Measurements from ENCODE around the gene JAG2. TPM values are rescaled to one million over a fixed set of nuclear protein-coding genes. Genes with fewer than 3 reads are reported as not detected.

The JAG2 gene
- total RNA-seq, 4 donors from 2014 or later: 5.0 to 19.0 (median 13.9) TPM

GRCh38 chr14:105158794-105159193 is 9.8 kb downstream of the JAG2 start:
- intact Hi-C loops (cut with DNase I): no loop called here
- Histone ChIP-seq H3K36me3 (peaks cover 0 to 26% (median 2%) of the 10 kb centered on the region in 4 donors), H3K4me3 (no peak overlapping the region), H3K4me1 (peaks cover 0 to 22% (median 3%) of the 10 kb centered on the region in 4 donors), H3K9me3 (no peaks in the 10 kb centered on the region), H3K27ac (replicated peaks in 1 of 4) (no peak overlapping the region), H3K27me3 (peaks cover 0 to 25% (median 0%) of the 10 kb centered on the region in 4 donors)
- no peak for DNase-seq (ENCODE audit: extremely low spot score)
- WGBS: 76% methylated on average over 9 of the region's 12 CpGs
- TF ChIP-seq EP300 (IDR thresholded peaks at IDR 0.05) (no peak), POLR2AphosphoS5 (IDR thresholded peaks at IDR 0.05) (no peak), CTCF (IDR thresholded peaks at IDR 0.05) (no peak), POLR2A (IDR thresholded peaks at IDR 0.05; ENCODE audit: low read depth) (no peak)

- Histone ChIP-seq H3K36me3 (peaks cover 0 to 26% (median 2%) of the 10 kb centered on the region in 4 donors), H3K4me1 (peaks cover 4 to 24% (median 6%) of the 10 kb centered on the region in 4 donors), H3K9me3 (no peaks in the 10 kb centered on the region), H3K4me3 (no peak overlapping the region), H3K27me3 (peaks cover 0 to 19% (median 0%) of the 10 kb centered on the region in 4 donors), H3K27ac (replicated peaks in 1 of 4) (no peak overlapping the region)
- intact Hi-C loops (cut with DNase I): no loop called here
- DNase-seq (ENCODE audit: extremely low spot score): no peak
- 68% methylated on average over 13 of the region's 15 CpGs for WGBS
- TF ChIP-seq POLR2A (IDR thresholded peaks at IDR 0.05; ENCODE audit: low read depth) (no peak), POLR2AphosphoS5 (IDR thresholded peaks at IDR 0.05) (no peak), CTCF (IDR thresholded peaks at IDR 0.05) (no peak), EP300 (IDR thresholded peaks at IDR 0.05) (no peak)
These were observed 10.7 kb downstream of the JAG2 start for GRCh38 chr14:105157872-105158271.

- WGBS: 84% methylated on average over 21 of the region's 31 CpGs
These were observed 11.9 kb downstream of the JAG2 start for GRCh38 chr14:105156414-105157375.

GRCh38 chr14:105155681-105156413 is 12.7 kb downstream of the JAG2 start:
- intact Hi-C loops (cut with DNase I): no loop called here
- Histone ChIP-seq H3K27me3 (peaks cover 0 to 14% (median 0%) of the 10 kb centered on the region in 4 donors), H3K4me3 (no peak overlapping the region), H3K36me3 (peaks cover 0 to 38% (median 2%) of the 10 kb centered on the region in 4 donors), H3K4me1 (peaks cover 6 to 32% (median 9%) of the 10 kb centered on the region in 4 donors), H3K9me3 (no peaks in the 10 kb centered on the region), H3K27ac (replicated peaks in 1 of 4) (no peak overlapping the region)
- no peak for DNase-seq (ENCODE audit: extremely low spot score)
- 92% methylated on average over 15 of the region's 48 CpGs for WGBS
- TF ChIP-seq CTCF (IDR thresholded peaks at IDR 0.05) (no peak), POLR2AphosphoS5 (IDR thresholded peaks at IDR 0.05) (no peak), EP300 (IDR thresholded peaks at IDR 0.05) (no peak), POLR2A (IDR thresholded peaks at IDR 0.05; ENCODE audit: low read depth) (no peak)

More at GRCh38 chr14:105156414-105157375, 11.9 kb downstream of the JAG2 start:
- no peak overlapping the region for H3K4me3 ChIP-seq
- DNase-seq (ENCODE audit: extremely low spot score): no peak
- intact Hi-C loops (cut with DNase I): no loop called here
- peaks cover 0 to 30% (median 2%) of the 10 kb centered on the region in 4 donors for H3K36me3 ChIP-seq
- no peaks in the 10 kb centered on the region for H3K9me3 ChIP-seq
- no peak overlapping the region for H3K27ac ChIP-seq (replicated peaks in 1 of 4)
- no peak for TF ChIP-seq POLR2A (IDR thresholded peaks at IDR 0.05; ENCODE audit: low read depth)
- no peak for TF ChIP-seq CTCF (IDR thresholded peaks at IDR 0.05)
- no peak for TF ChIP-seq POLR2AphosphoS5 (IDR thresholded peaks at IDR 0.05)
- H3K27me3 ChIP-seq: peaks cover 0 to 14% (median 0%) of the 10 kb centered on the region in 4 donors
- H3K4me1 ChIP-seq: peaks cover 6 to 36% (median 9%) of the 10 kb centered on the region in 4 donors
